GM19438 (cell line): ENCODE data around the gene FOXK1.
"Not testable (repeated sequence)": the region's sequence is repeated elsewhere in the genome, so short reads cannot be mapped to it uniquely, and the experiment has no call there.

Source experiments
- ATAC-seq: cut with Tn5 transposase; IDR thresholded peaks from one replicate; pipeline ENCODE4 v1.9.1; 2021; ENCODE audit warnings: low read depth; ENCODE audit not compliant: unreplicated experiment

FOXK1 gene

GRCh38 chr7:4665661-4666060, 16.4 kb upstream of the FOXK1 start:
- ATAC-seq: no peak

GRCh38 chr7:4667776-4668509, 14.2 kb upstream of the FOXK1 start:
- no peak for ATAC-seq

GRCh38 chr7:4668510-4668847, 13.6 kb upstream of the FOXK1 start:
- ATAC-seq: no peak

- ATAC-seq: no peak
Observed at GRCh38 chr7:4670791-4671190, 11.3 kb upstream of the FOXK1 start.

- no peak for ATAC-seq
Observed at GRCh38 chr7:4675771-4676367, 6.2 kb upstream of the FOXK1 start.

- ATAC-seq: not testable (repeated sequence)
Observed at GRCh38 chr7:4677518-4677917, 4.6 kb upstream of the FOXK1 start.

GRCh38 chr7:4681218-4681851, 760 bp upstream of the FOXK1 start:
- ATAC-seq: no peak

GRCh38 chr7:4682621-4683042, 537 bp downstream of the FOXK1 start:
- peak; percentile 43 for ATAC-seq

GRCh38 chr7:4683043-4683883, 1.2 kb downstream of the FOXK1 start:
- ATAC-seq: no peak

GRCh38 chr7:4683884-4684565, 1.9 kb downstream of the FOXK1 start:
- ATAC-seq: no peak

- ATAC-seq: no peak
Observed at GRCh38 chr7:4684846-4685245, 2.8 kb downstream of the FOXK1 start.

GRCh38 chr7:4685676-4686075, 3.6 kb downstream of the FOXK1 start:
- not testable (repeated sequence) for ATAC-seq

- ATAC-seq: no peak
Observed at GRCh38 chr7:4687956-4688355, 5.9 kb downstream of the FOXK1 start.

- ATAC-seq: no peak
Observed at GRCh38 chr7:4689151-4689550, 7.1 kb downstream of the FOXK1 start.

- no peak for ATAC-seq
Observed at GRCh38 chr7:4689668-4690067, 7.6 kb downstream of the FOXK1 start.

GRCh38 chr7:4690953-4691856, 9.1 kb downstream of the FOXK1 start:
- no peak for ATAC-seq

- no peak for ATAC-seq
Observed at GRCh38 chr7:4692055-4692454, 10.0 kb downstream of the FOXK1 start.

- ATAC-seq: not testable (repeated sequence)
Observed at GRCh38 chr7:4692622-4693021, 10.5 kb downstream of the FOXK1 start.

- ATAC-seq: no peak
Observed at GRCh38 chr7:4693152-4693551, 11.1 kb downstream of the FOXK1 start.

- ATAC-seq: no peak
Observed at GRCh38 chr7:4693749-4694148, 11.7 kb downstream of the FOXK1 start.
